ENCODE results near the gene TAF1C. TPM values are rescaled to one million over a fixed set of nuclear protein-coding genes. Genes with fewer than 3 reads are reported as not detected.

Gene TAF1C
- polyA plus RNA-seq, 3 donors from 2014 or later: 3.3 to 8.6 (median 8.2) TPM

DNA sequence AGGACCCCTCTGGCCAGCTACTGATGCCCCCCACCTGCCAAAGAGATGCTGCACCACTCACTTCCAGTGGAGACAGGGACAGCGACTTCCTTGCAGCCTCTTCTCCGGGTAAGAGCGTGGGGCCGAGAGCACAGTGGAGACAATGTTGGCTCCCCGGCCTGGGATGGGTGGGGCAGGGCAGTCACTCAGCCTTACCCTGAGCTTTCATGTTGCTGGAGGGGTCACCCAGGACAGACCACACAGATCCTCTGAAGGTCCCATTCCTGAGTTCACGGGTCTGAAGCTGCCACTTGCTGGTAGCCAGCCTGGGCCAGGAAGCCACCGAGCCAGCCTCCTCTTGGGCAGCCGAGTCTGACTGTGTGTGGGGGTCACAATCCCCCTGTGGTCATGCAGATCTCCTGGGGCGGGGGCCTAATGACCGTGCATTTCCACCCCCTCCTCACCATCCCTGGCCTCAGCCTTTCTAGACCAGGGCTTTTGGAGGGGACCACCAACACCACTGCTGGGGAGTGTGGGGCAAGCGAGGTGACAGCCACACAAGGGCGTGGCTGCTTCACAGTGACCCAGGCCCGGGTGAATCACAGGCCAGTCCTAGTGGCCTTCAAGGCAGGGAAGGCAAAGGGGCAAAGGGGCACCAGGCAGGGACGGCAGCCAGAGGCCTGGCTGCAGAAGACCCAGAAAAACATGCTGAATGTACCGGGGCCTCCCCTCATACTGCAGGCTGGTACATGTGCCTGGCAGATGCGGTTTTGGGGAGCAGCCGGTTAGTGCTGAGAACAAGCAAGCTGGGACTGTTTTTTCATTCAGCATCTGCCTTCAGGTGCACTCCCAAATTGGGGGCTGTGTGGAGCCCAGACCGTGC lies 10.4 kb downstream of the TAF1C start:
- Mint-ChIP-seq H3K36me3 (peaks cover 0 to 5% (median 4%) of the 10 kb centered on the region in 3 donors), H3K27me3 (ENCODE audit: low read depth in 3 of 3) (no peaks in the 10 kb centered on the region)

GRCh38 chr16:84175350-84176081 lies 11.3 kb downstream of the TAF1C start:
- Mint-ChIP-seq H3K4me3 (no peak overlapping the region), H3K27ac (peak overlapping the region in 1 of 6 donors; percentile 4), H3K9me3 (no peaks in the 10 kb centered on the region), H3K27me3 (ENCODE audit: low read depth in 3 of 3) (no peaks in the 10 kb centered on the region), H3K4me1 (peaks cover 0 to 5% of the 10 kb centered on the region in 2 donors), H3K36me3 (peaks cover 0 to 5% (median 4%) of the 10 kb centered on the region in 3 donors)
- peak in 1 of 3 donors; percentile 35 for DNase-seq

More for the DNA sequence above, 10.4 kb downstream of the TAF1C start:
- Mint-ChIP-seq H3K4me3 (no peak overlapping the region), H3K27ac (no peak overlapping the region), H3K4me1 (peaks cover 0 to 5% of the 10 kb centered on the region in 2 donors), H3K9me3 (no peaks in the 10 kb centered on the region)
- no peak for DNase-seq

DNA sequence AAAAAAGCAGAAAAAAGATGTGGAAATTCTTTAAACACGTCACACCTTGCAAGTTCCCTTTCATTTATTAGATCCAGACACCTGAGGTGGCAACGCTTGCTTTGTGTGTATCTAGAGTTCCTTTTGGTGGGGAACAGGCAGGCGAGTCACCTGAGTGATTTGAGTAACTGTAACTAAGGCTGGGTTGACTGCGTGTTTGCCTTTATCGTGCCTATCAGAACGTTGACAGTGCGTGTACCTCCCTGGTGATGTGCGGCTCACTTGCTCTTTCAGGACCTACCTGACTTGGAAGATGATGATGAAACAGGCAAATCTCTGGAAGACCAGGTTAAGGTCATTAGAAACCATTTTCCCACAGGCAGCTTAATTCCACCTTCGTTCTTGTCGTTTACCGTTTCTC lies 12.5 kb downstream of the TAF1C start:
- Mint-ChIP-seq H3K27me3 (ENCODE audit: low read depth in 3 of 3) (peaks cover 0 to 7% (median 6%) of the 10 kb centered on the region in 3 donors), H3K4me3 (no peak overlapping the region), H3K4me1 (peaks cover 0 to 5% of the 10 kb centered on the region in 2 donors), H3K27ac (no peak overlapping the region), H3K36me3 (peaks cover 0 to 5% (median 4%) of the 10 kb centered on the region in 3 donors), H3K9me3 (no peaks in the 10 kb centered on the region)
- no peak for DNase-seq

DNA sequence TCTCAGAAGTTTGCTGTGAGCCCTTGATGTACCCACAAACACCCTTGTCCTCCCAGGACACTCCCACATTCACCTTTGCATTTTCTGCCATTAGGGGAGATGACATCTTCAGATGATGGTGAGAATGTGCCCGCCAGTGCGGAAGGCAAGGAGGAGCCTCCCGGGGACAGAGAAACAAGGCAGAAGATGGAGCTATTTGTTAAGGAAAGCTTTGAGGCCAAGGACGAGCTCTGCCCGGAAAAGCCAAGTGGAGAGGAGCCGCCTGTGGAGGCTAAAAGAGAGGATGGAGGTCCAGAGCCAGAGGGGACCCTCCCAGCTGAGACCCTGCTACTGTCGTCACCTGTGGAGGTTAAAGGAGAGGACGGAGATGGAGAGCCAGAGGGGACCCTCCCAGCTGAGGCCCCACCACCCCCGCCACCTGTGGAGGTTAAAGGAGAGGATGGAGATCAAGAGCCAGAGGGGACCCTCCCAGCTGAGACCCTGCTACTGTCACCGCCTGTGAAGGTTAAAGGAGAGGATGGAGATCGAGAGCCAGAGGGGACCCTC lies 17.0 kb downstream of the TAF1C start:
- no peaks in the 10 kb centered on the region for H3K4me1 Mint-ChIP-seq
- no peaks in the 10 kb centered on the region for H3K9me3 Mint-ChIP-seq
- DNase-seq: no peak
- H3K36me3 Mint-ChIP-seq: no peaks in the 10 kb centered on the region
- no peak overlapping the region for H3K4me3 Mint-ChIP-seq
- H3K27ac Mint-ChIP-seq: peak overlapping the region in 1 of 6 donors; percentile 50
- H3K27me3 Mint-ChIP-seq (ENCODE audit: low read depth in 3 of 3): peaks cover 0 to 14% (median 7%) of the 10 kb centered on the region in 3 donors

DNA sequence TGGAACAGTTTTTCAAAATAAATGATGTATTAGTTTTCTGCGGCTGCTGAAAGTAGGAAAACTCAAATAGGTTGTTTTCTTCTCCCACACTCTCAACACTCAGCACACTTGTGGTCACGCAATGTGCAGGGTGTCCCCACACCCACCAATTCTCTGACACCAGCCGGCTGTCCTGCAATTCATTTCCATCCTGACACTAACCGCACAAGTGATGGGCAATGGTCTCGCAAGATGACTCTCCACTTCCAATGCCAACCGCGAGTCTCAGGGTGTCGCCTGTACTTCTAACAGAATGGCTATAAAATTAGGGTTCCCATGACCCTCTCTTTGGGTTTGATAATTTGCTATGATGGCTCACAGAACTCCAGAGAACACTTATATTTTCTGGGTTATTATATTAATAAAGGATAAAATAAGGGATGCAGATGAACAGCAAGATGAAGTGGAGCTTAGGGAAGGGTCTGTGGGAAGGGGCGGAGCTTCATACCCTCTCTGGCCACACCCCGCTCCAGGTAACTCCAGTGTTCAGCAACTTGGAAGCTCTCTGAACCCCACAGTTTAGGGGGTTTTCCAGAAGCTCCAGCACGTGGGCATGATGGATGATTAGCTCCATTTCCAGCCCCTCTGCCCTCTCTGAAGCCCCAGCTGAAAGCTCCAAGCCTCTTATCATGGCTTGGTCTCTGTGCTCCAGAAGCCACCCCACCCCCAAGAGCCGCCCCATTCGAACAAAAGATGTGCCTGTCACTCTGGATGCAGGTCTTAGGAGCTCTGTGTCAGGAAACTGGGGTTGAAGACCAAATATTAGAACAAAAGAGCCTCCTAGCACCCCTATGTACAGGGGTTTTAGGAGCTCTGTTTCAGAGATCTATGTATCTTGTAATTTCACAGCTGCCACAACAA lies 19.8 kb downstream of the TAF1C start:
- Mint-ChIP-seq H3K4me3 (no peak overlapping the region), H3K9me3 (peaks cover 0 to 2% (median 0%) of the 10 kb centered on the region in 6 donors), H3K27me3 (ENCODE audit: low read depth in 3 of 3) (peaks cover 5 to 17% (median 7%) of the 10 kb centered on the region in 3 donors), H3K4me1 (no peaks in the 10 kb centered on the region), H3K27ac (no peak overlapping the region), H3K36me3 (no peaks in the 10 kb centered on the region)
- DNase-seq: no peak

DNA sequence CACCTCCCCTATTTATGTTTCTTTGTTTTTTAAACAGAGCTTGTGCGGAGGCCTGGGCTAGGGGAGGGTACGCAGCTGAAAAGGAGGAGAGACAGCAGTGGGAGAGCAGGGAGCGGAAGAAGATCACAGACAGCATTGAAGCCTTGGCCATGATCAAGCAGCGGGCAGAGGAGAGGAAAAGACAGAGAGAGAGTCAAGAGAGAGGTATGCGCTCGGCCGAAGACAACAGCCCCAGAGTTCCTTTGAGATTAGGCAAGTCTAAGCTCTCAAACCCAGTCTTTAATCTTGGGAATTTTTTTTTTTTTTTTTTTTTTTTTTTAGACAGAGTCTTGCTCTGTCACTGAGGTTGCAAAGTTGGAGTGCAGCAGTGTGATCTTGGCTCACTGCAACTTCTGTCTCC lies 21.1 kb downstream of the TAF1C start:
- no peak overlapping the region for H3K4me3 Mint-ChIP-seq
- DNase-seq: no peak
- peaks cover 5 to 19% (median 7%) of the 10 kb centered on the region in 3 donors for H3K27me3 Mint-ChIP-seq (ENCODE audit: low read depth in 3 of 3)
- H3K4me1 Mint-ChIP-seq: no peaks in the 10 kb centered on the region
- H3K27ac Mint-ChIP-seq: no peak overlapping the region
- peaks cover 0 to 2% (median 0%) of the 10 kb centered on the region in 6 donors for H3K9me3 Mint-ChIP-seq
- no peaks in the 10 kb centered on the region for H3K36me3 Mint-ChIP-seq

GRCh38 chr16:84161801-84162200 lies 25.1 kb downstream of the TAF1C start:
- Mint-ChIP-seq H3K27me3 (ENCODE audit: low read depth in 3 of 3) (peaks cover 0 to 18% (median 11%) of the 10 kb centered on the region in 3 donors), H3K27ac (no peak overlapping the region), H3K4me1 (no peaks in the 10 kb centered on the region), H3K9me3 (peaks cover 0 to 2% (median 0%) of the 10 kb centered on the region in 6 donors), H3K4me3 (no peak overlapping the region), H3K36me3 (no peaks in the 10 kb centered on the region)
- no peak for DNase-seq

GRCh38 chr16:84161037-84161436 lies 25.8 kb downstream of the TAF1C start:
- H3K4me3 Mint-ChIP-seq: no peak overlapping the region
- H3K9me3 Mint-ChIP-seq: peaks cover 0 to 2% (median 0%) of the 10 kb centered on the region in 6 donors
- no peaks in the 10 kb centered on the region for H3K36me3 Mint-ChIP-seq
- no peak for DNase-seq
- H3K4me1 Mint-ChIP-seq: no peaks in the 10 kb centered on the region
- peaks cover 0 to 17% (median 11%) of the 10 kb centered on the region in 3 donors for H3K27me3 Mint-ChIP-seq (ENCODE audit: low read depth in 3 of 3)
- H3K27ac Mint-ChIP-seq: no peak overlapping the region

DNA sequence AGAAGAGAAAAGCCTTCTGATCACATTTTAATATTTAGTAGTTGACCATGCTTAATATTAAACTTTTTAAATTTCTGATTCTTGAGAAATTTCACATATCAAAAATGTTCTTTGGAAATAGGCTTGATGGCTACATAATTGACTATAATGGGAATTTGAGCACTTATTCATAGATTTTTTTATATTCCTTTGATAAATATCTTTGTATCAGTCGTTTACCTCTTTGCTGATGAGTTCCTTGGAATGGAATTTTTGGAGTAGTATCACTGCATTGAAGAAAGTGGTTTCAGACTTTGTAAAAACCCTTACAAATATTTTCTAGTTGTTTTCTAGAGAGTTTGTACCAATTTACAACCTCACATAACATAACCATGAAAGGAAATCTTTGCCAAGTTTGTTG lies 27.1 kb downstream of the TAF1C start:
- DNase-seq: no peak
- Mint-ChIP-seq H3K27me3 (ENCODE audit: low read depth in 3 of 3) (peaks cover 0 to 15% (median 13%) of the 10 kb centered on the region in 3 donors), H3K4me3 (no peak overlapping the region), H3K4me1 (no peaks in the 10 kb centered on the region), H3K36me3 (no peaks in the 10 kb centered on the region), H3K9me3 (peaks cover 0 to 2% (median 0%) of the 10 kb centered on the region in 6 donors), H3K27ac (no peak overlapping the region)

- no peaks in the 10 kb centered on the region for H3K4me1 Mint-ChIP-seq
- peaks cover 0 to 15% (median 11%) of the 10 kb centered on the region in 3 donors for H3K27me3 Mint-ChIP-seq (ENCODE audit: low read depth in 3 of 3)
- H3K4me3 Mint-ChIP-seq: no peak overlapping the region
- H3K9me3 Mint-ChIP-seq: peaks cover 0 to 2% (median 0%) of the 10 kb centered on the region in 6 donors
- no peak overlapping the region for H3K27ac Mint-ChIP-seq
- no peaks in the 10 kb centered on the region for H3K36me3 Mint-ChIP-seq
- no peak for DNase-seq
Measured at GRCh38 chr16:84159007-84159406, 27.9 kb downstream of the TAF1C start.

GRCh38 chr16:84156342-84156784 lies 30.5 kb downstream of the TAF1C start:
- H3K9me3 Mint-ChIP-seq: peaks cover 0 to 1% (median 0%) of the 10 kb centered on the region in 6 donors
- H3K27me3 Mint-ChIP-seq (ENCODE audit: low read depth in 3 of 3): peaks cover 0 to 12% (median 9%) of the 10 kb centered on the region in 3 donors
- no peak for DNase-seq
- H3K4me3 Mint-ChIP-seq: no peak overlapping the region
- no peaks in the 10 kb centered on the region for H3K4me1 Mint-ChIP-seq
- H3K27ac Mint-ChIP-seq: no peak overlapping the region
- H3K36me3 Mint-ChIP-seq: no peaks in the 10 kb centered on the region

- H3K4me3 Mint-ChIP-seq: no peak overlapping the region
- peaks cover 0 to 1% (median 0%) of the 10 kb centered on the region in 6 donors for H3K9me3 Mint-ChIP-seq
- H3K27me3 Mint-ChIP-seq (ENCODE audit: low read depth in 3 of 3): peaks cover 0 to 12% (median 9%) of the 10 kb centered on the region in 3 donors
- H3K27ac Mint-ChIP-seq: peak overlapping the region in 1 of 6 donors; percentile 52
- no peak for DNase-seq
- H3K4me1 Mint-ChIP-seq: no peaks in the 10 kb centered on the region
- H3K36me3 Mint-ChIP-seq: no peaks in the 10 kb centered on the region
Measured at GRCh38 chr16:84155771-84156170, 31.1 kb downstream of the TAF1C start.

DNA sequence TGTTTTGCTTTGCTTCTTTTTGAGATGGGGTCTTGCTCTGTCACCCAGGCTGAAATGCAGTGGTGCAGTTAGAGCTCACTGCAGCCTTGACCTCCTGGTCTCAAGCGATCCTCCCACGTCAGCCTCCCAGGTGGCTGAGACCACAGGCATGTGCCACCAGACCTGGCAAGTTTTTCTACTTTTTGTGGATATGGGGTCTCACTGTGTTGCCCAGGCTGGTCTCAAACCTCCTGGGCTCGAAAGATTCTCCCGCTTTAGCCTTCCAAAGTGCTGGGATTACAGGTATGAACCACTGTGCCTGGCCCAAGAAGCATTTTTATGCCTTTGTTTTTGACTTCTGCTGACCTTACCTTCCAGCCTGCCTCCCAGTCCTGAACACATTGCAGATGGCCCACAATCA lies 31.6 kb downstream of the TAF1C start:
- Mint-ChIP-seq H3K36me3 (no peaks in the 10 kb centered on the region), H3K4me1 (no peaks in the 10 kb centered on the region), H3K4me3 (no peak overlapping the region), H3K27me3 (ENCODE audit: low read depth in 3 of 3) (peaks cover 0 to 10% (median 9%) of the 10 kb centered on the region in 3 donors), H3K9me3 (peaks cover 0 to 1% (median 0%) of the 10 kb centered on the region in 6 donors), H3K27ac (no peak overlapping the region)
- DNase-seq: no peak
